OCI-LY7 (cell line): ENCODE measurements around the gene KHDC4. TPM values are rescaled to one million over a fixed set of nuclear protein-coding genes. Genes with fewer than 3 reads are reported as not detected.

Experiments
- BruUV-seq: library from RNA; stranded (reverse); fragments of 400-500 nt; replicated peaks from 2 replicates; lab custom pipeline; 2021; lab: Mats Ljungman, UMichigan
- CTCF ChIA-PET: fragments of 300-600 bp; sonication (Branson Sonifier 250); formaldehyde crosslinking; loops from one replicate; lab custom pipeline; 2022; ENCODE audit warnings: antibody characterized with exemption; ENCODE audit not compliant: unreplicated experiment; lab: Charles Lee
- POLR2A ChIA-PET: fragments of 300-600 bp; sonication (Branson Sonifier 250); formaldehyde crosslinking; loops from one replicate; lab custom pipeline; 2022; ENCODE audit warnings: antibody characterized with exemption; lab: Charles Lee
- DNase-seq: peaks from one replicate; pipeline ENCODE4 v3.0.0-alpha.2; 2015; ENCODE audit warnings: low spot score
- H2AFZ ChIP-seq: fragments of 200-600 bp; sonication (generic), shearing (Covaris generic); 2 replicates; pipeline ENCODE4 v1.6.1; 2014; ENCODE audit warnings: mild to moderate bottlenecking, antibody characterized with exemption, low read length, moderate library complexity
- H3K27ac ChIP-seq: fragments of 200-600 bp; sonication (generic); 2 replicates; pipeline ENCODE4 v1.5.1; 2014; ENCODE audit warnings: mixed run types, low read depth, mild to moderate bottlenecking, moderate library complexity, low read length, inconsistent platforms; ENCODE audit not compliant: poor library complexity, severe bottlenecking
- H3K36me3 ChIP-seq: fragments of 200-600 bp; sonication (generic); 2 replicates; pipeline ENCODE4 v1.6.1; 2014; ENCODE audit warnings: mild to moderate bottlenecking, antibody characterized with exemption, low read length, moderate library complexity, mixed read lengths; ENCODE audit not compliant: insufficient read depth
- H3K4me1 ChIP-seq: fragments of 200-600 bp; sonication (generic); 2 replicates; pipeline ENCODE4 v1.5.1; 2014; ENCODE audit warnings: mild to moderate bottlenecking, low read length; ENCODE audit not compliant: insufficient read depth, poor library complexity, severe bottlenecking
- H3K4me2 ChIP-seq: fragments of 200-600 bp; sonication (generic); 2 replicates; pipeline ENCODE4 v1.6.1; 2014; ENCODE audit warnings: mild to moderate bottlenecking, low read length
- H3K4me3 ChIP-seq: fragments of 200-600 bp; sonication (generic); 2 replicates; pipeline ENCODE4 v1.5.1; 2014; ENCODE audit warnings: mild to moderate bottlenecking, low read depth, low read length; ENCODE audit not compliant: poor library complexity, severe bottlenecking
- H3K79me2 ChIP-seq: fragments of 200-600 bp; sonication (generic); 2 replicates; pipeline ENCODE4 v1.6.1; 2016; ENCODE audit warnings: low read depth, mild to moderate bottlenecking, low read length, moderate library complexity, mixed read lengths; ENCODE audit not compliant: insufficient read depth
- H3K9me2 ChIP-seq: fragments of 200-600 bp; sonication (generic); 2 replicates; pipeline ENCODE4 v1.6.1; 2016; ENCODE audit warnings: mild to moderate bottlenecking, low read length, mixed read lengths; ENCODE audit not compliant: insufficient read depth
- H3K9me3 ChIP-seq: fragments of 200-600 bp; sonication (generic); 2 replicates; pipeline ENCODE4 v1.6.1; 2014; ENCODE audit warnings: mild to moderate bottlenecking, mixed run types, low read length, mixed read lengths
- H4K20me1 ChIP-seq: fragments of 200-600 bp; sonication (generic); 2 replicates; pipeline ENCODE4 v1.6.1; 2014; ENCODE audit warnings: mild to moderate bottlenecking, antibody characterized with exemption, low read length, moderate library complexity, mixed read lengths; ENCODE audit not compliant: insufficient read depth
- EZH2phosphoT487 ChIP-seq: fragments of 200-600 bp; sonication (generic); IDR thresholded peaks from 2 replicates; pipeline ENCODE4 v1.6.1; 2018; ENCODE audit warnings: low read depth, borderline replicate concordance, mild to moderate bottlenecking, mixed run types, antibody characterized with exemption, low read length, moderate library complexity, mixed read lengths
- intact Hi-C: fragments of 100-400 bp; cut with micrococcal nuclease; formaldehyde crosslinking; loops from one replicate; pipeline ENCODE4 v1.10.0; 2022; ENCODE audit not compliant: unreplicated experiment
- total RNA-seq, 2 experiments: library from RNA; depleted of rRNA in 1 of 2; stranded (reverse); fragments of >200 nt in 1 of 2; shearing (Covaris generic) in 1 of 2; gene quantifications; 2 replicates each; pipeline ENCODE4 v1.2.3, GENCODE V29; 2014 to 2022
- TF ChIP-seq, protein P1 (sequence below): fragments of 200-600 bp; sonication (generic); conservative IDR thresholded peaks from 2 replicates; pipeline ENCODE4 v1.5.1; 2014; ENCODE audit warnings: mild to moderate bottlenecking, antibody characterized with exemption, low read length, moderate library complexity, mixed read lengths

KHDC4 gene
- total RNA-seq, 2 experiments from 2014 or later: 88.9 to 121 TPM

GRCh38 chr1:155946633-155947219 lies 12.5 kb upstream of the KHDC4 start:
- Histone ChIP-seq H3K36me3 (peaks cover 50% of the 10 kb centered on the region), H3K4me3 (peak overlapping the region; percentile 37), H3K4me1 (peaks cover 60% of the 10 kb centered on the region), H3K4me2 (peak overlapping the region; percentile 89), H3K9me2 (no peaks in the 10 kb centered on the region), H3K9me3 (no peaks in the 10 kb centered on the region), H3K27ac (peak overlapping the region; percentile 96), H3K79me2 (no peaks in the 10 kb centered on the region), H2AFZ (no peak overlapping the region), H4K20me1 (no peaks in the 10 kb centered on the region)
- intact Hi-C loops: loop anchor here (1.0 kb wide), 2 partner anchors 14 to 37 kb away; no protein-coding TSS in a partner anchor
- TF ChIP-seq, protein P1, sequence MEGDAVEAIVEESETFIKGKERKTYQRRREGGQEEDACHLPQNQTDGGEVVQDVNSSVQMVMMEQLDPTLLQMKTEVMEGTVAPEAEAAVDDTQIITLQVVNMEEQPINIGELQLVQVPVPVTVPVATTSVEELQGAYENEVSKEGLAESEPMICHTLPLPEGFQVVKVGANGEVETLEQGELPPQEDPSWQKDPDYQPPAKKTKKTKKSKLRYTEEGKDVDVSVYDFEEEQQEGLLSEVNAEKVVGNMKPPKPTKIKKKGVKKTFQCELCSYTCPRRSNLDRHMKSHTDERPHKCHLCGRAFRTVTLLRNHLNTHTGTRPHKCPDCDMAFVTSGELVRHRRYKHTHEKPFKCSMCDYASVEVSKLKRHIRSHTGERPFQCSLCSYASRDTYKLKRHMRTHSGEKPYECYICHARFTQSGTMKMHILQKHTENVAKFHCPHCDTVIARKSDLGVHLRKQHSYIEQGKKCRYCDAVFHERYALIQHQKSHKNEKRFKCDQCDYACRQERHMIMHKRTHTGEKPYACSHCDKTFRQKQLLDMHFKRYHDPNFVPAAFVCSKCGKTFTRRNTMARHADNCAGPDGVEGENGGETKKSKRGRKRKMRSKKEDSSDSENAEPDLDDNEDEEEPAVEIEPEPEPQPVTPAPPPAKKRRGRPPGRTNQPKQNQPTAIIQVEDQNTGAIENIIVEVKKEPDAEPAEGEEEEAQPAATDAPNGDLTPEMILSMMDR: no peak
- TF ChIP-seq EZH2phosphoT487: no peak
- DNase-seq: no peak
- ChIA-PET CTCF (interaction anchor here (1.3 to 1.4 kb wide), 2 partner anchors 31 to 87 kb away, joined by 3 to 4 read pairs; partner anchors contain the start of genes ARHGEF2 and SYT11), POLR2A (interaction anchor here (0.6 to 4.3 kb wide), 4 partner anchors 13 to 36 kb away, joined by 4 to 34 read pairs (median 25); partner anchors contain the start of genes ARHGEF2 and KHDC4)
- no TSS peak for BruUV-seq

DNA sequence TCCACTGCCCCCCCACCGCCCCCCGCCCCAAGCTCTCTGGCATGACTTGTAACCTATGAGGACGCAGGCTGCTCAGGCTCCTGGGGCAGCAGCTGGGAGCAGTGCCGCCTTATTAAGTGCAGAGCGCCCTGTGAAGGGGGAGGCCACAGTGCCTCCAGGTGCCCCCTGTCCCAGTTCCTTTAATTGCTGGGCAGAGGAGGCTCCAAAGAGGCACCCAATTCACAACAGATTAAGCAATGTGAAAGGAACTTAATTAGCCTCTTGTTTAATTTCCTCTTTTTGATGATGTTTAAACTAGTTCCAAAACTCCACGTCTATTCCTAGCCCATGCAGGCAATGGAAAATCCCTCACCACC lies 10.2 kb upstream of the KHDC4 start:
- H4K20me1 ChIP-seq: no peaks in the 10 kb centered on the region
- DNase-seq: peak; percentile 57
- ChIA-PET POLR2A (interaction anchor here (0.5 to 4.3 kb wide), 9 partner anchors 10 to 89 kb away, joined by 3 to 34 read pairs (median 3); partner anchors contain the start of genes ARHGEF2, GON4L and KHDC4), CTCF (interaction anchor here (0.6 to 2.8 kb wide), 5 partner anchors 33 to 87 kb away, joined by 3 to 8 read pairs (median 5); partner anchors contain the start of gene ARHGEF2)
- TF ChIP-seq EZH2phosphoT487: no peak
- TF ChIP-seq, protein P1: no peak
- H3K36me3 ChIP-seq: peaks cover 28% of the 10 kb centered on the region
- intact Hi-C loops: no loop called here
- H3K4me2 ChIP-seq: peak overlapping the region; percentile 89
- peaks cover 83% of the 10 kb centered on the region for H3K4me1 ChIP-seq
- H3K27ac ChIP-seq: peak overlapping the region; percentile 96
- no peaks in the 10 kb centered on the region for H3K79me2 ChIP-seq
- H2AFZ ChIP-seq: no peak overlapping the region
- H3K4me3 ChIP-seq: peak overlapping the region; percentile 13
- BruUV-seq: no TSS peak
- H3K9me2 ChIP-seq: no peaks in the 10 kb centered on the region
- no peaks in the 10 kb centered on the region for H3K9me3 ChIP-seq
